Dendritic cell treated with granulocyte-macrophage colony-stimulating factor and Interleukin-4, amounts not matched to agents 40 ng/mL and 50 ng/mL, for 4 days (primary cell): ENCODE measurements around the gene GLP2R.
"Not testable (repeated sequence)": the region's sequence is repeated elsewhere in the genome, so short reads cannot be mapped to it uniquely, and the experiment has no call there.

Experiments used
- H3K27ac Mint-ChIP-seq: one replicate; pipeline ENCODE4 v1.8.0; 2022; ENCODE audit warnings: mild to moderate bottlenecking, mixed read lengths
- H3K27me3 Mint-ChIP-seq: one replicate; pipeline ENCODE4 v1.8.0; 2022; ENCODE audit warnings: mild to moderate bottlenecking, mixed read lengths
- H3K36me3 Mint-ChIP-seq: one replicate; pipeline ENCODE4 v1.8.0; 2022; ENCODE audit warnings: low read depth, mixed read lengths
- H3K4me1 Mint-ChIP-seq: one replicate; pipeline ENCODE4 v1.8.0; 2022; ENCODE audit warnings: low read depth, mixed read lengths
- H3K4me3 Mint-ChIP-seq: one replicate; pipeline ENCODE4 v1.8.0; 2022; ENCODE audit warnings: mild to moderate bottlenecking, moderate library complexity, mixed read lengths
- H3K9me3 Mint-ChIP-seq: one replicate; pipeline ENCODE4 v1.8.0; 2022; ENCODE audit warnings: mixed read lengths
- intact Hi-C: fragments of 100-400 bp; cut with micrococcal nuclease; formaldehyde crosslinking; loops from one replicate; pipeline ENCODE4 v1.15.0; 2022

Gene GLP2R

DNA sequence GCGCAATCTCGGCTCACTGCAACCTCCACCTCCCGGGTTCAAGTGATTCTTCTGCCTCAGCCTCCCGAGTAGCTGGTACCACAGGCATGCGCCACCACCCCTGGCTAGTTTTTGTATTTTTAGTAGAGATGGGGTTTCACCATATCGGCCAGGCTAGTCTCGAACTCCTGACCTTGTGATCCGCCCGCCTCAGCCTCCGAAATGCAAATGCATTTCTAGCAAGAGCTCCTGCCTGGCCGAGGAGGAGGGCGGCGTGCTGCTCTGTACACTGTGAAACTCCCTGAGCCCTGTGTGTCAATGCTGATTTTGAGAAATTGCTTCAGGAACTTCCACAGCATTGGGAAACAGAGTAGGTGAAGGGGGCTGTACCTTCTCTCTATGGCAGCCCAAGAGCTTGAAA is 95.5 kb downstream of the GLP2R start:
- H3K4me3 Mint-ChIP-seq, H3K27me3 Mint-ChIP-seq, H3K27ac Mint-ChIP-seq, H3K4me1 Mint-ChIP-seq, H3K9me3 Mint-ChIP-seq: not testable (repeated sequence)
- intact Hi-C loops, result loop anchor here (10.0 kb wide), 1 partner anchor 694 kb away; no protein-coding TSS in a partner anchor
- peaks cover 92% of the 10 kb centered on the region for H3K36me3 Mint-ChIP-seq

DNA sequence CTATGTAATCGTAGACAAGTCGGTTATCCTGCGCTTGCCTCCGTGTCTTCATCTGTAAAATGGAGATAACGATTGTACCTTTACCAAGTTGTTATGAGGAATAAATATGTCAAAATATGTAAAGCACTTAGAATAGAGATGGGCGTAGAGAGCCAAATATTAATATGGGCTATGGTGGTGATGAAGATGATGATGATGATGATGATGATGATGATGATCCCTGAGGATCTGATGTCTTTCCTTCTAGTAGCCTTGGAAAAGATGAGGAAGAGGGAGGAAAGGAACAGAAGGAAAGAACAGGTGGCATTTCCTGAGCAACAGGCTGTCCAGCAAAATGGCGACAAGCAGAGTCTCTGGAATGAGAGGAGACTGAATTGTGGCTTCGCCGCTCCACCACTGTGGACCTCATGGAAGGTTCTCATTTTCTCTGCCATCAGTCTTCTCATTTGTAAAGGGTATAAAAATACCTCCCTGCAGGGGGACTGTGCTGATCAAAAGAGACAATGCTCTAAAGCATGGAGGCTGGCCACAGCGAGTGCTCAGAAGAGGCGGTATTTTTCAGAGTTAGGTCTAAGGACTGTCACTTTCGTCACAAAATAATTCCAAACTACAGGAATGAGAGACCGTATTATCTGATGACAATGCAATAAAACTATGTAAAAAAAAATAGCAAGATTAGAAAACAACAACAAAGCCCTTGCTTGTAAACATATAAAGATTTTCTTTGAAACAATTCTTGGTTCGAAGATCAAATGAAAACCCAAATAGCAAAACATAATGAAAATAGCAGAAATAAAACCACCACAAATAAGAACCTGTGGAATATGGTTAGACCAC is 96.5 kb downstream of the GLP2R start:
- peaks cover 5% of the 10 kb centered on the region for H3K4me1 Mint-ChIP-seq
- H3K9me3 Mint-ChIP-seq, result no peaks in the 10 kb centered on the region
- intact Hi-C loops, result loop anchor here (10.0 kb wide), 1 partner anchor 693 kb away; no protein-coding TSS in a partner anchor
- peaks cover 92% of the 10 kb centered on the region for H3K36me3 Mint-ChIP-seq
- H3K27ac Mint-ChIP-seq, result no peak overlapping the region
- no peak overlapping the region for H3K4me3 Mint-ChIP-seq
- H3K27me3 Mint-ChIP-seq, result no peaks in the 10 kb centered on the region

DNA sequence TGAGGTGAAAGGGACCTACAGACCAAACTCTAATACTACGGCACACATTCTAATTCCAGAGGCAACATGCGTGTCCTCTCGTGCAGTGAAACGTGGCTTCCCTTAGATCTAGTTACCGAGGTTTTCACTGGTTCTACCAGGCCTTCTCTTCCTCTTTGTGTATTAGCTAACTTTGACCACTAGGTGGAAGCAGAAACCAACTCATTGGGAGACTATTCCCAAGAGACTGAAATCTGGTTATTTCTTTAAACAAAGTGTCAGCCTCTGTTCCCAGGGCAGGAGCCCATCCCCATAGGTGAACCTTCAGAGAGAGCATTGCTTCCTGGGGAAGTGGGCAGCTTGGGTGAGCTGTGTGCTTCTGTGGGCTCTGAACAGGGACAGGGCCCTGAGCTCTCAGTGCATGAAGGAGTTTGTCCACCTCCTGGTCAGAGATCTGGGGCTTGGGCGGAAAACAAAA is 99.0 kb downstream of the GLP2R start:
- Mint-ChIP-seq H3K4me1 (peaks cover 5% of the 10 kb centered on the region), H3K27me3 (no peaks in the 10 kb centered on the region), H3K27ac (no peak overlapping the region), H3K4me3 (no peak overlapping the region), H3K36me3 (peaks cover 81% of the 10 kb centered on the region), H3K9me3 (no peaks in the 10 kb centered on the region)
- intact Hi-C loops, result loop anchor here (10.0 kb wide), 1 partner anchor 690 kb away; no protein-coding TSS in a partner anchor

- intact Hi-C loops, result loop anchor here (10.0 kb wide), 1 partner anchor 689 kb away; no protein-coding TSS in a partner anchor
- no peak overlapping the region for H3K27ac Mint-ChIP-seq
- H3K9me3 Mint-ChIP-seq, result no peaks in the 10 kb centered on the region
- peaks cover 5% of the 10 kb centered on the region for H3K4me1 Mint-ChIP-seq
- no peak overlapping the region for H3K4me3 Mint-ChIP-seq
- H3K27me3 Mint-ChIP-seq, result no peaks in the 10 kb centered on the region
- H3K36me3 Mint-ChIP-seq, result peaks cover 81% of the 10 kb centered on the region
These were observed 99.7 kb downstream of the GLP2R start for GRCh38 chr17:9925457-9925856.

- Mint-ChIP-seq H3K4me1 (peaks cover 5% of the 10 kb centered on the region), H3K27me3 (no peaks in the 10 kb centered on the region), H3K4me3 (no peak overlapping the region), H3K27ac (no peak overlapping the region), H3K36me3 (peaks cover 81% of the 10 kb centered on the region), H3K9me3 (no peaks in the 10 kb centered on the region)
- intact Hi-C loops, result loop anchor here (10.0 kb wide), 1 partner anchor 689 kb away; no protein-coding TSS in a partner anchor
These were observed 100.6 kb downstream of the GLP2R start for GRCh38 chr17:9926150-9926804.

- peaks cover 81% of the 10 kb centered on the region for H3K36me3 Mint-ChIP-seq
- H3K9me3 Mint-ChIP-seq, result no peaks in the 10 kb centered on the region
- no peak overlapping the region for H3K4me3 Mint-ChIP-seq
- intact Hi-C loops, result loop anchor here (10.0 kb wide), 1 partner anchor 686 kb away; no protein-coding TSS in a partner anchor
- no peaks in the 10 kb centered on the region for H3K27me3 Mint-ChIP-seq
- H3K4me1 Mint-ChIP-seq, result peaks cover 5% of the 10 kb centered on the region
- no peak overlapping the region for H3K27ac Mint-ChIP-seq
These were observed 103.0 kb downstream of the GLP2R start for GRCh38 chr17:9928601-9929333.

DNA sequence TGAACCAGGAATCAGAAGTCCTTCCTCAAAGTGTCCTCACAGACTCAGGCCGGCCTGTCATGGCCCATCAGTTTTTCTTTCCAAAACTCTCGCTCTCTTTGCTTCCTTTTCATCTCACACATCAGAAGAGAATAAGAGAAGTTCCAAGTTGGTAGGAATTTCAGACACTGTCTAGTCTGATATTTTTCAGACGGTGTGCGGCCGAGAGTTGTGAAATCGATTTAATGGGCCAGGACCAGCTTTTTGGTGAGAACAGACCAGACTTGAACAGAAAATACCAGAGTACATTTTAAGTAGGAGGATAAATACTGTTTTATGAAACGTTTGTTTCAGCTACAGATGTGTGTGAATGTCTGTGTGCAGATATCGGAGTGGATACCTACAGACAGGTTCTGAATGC is 104.1 kb downstream of the GLP2R start:
- H3K9me3 Mint-ChIP-seq, result no peaks in the 10 kb centered on the region
- H3K4me1 Mint-ChIP-seq, result peaks cover 3% of the 10 kb centered on the region
- no peaks in the 10 kb centered on the region for H3K27me3 Mint-ChIP-seq
- no peak overlapping the region for H3K27ac Mint-ChIP-seq
- H3K4me3 Mint-ChIP-seq, result no peak overlapping the region
- intact Hi-C loops, result loop anchor here (10.0 kb wide), 1 partner anchor 685 kb away; no protein-coding TSS in a partner anchor
- peaks cover 89% of the 10 kb centered on the region for H3K36me3 Mint-ChIP-seq

DNA sequence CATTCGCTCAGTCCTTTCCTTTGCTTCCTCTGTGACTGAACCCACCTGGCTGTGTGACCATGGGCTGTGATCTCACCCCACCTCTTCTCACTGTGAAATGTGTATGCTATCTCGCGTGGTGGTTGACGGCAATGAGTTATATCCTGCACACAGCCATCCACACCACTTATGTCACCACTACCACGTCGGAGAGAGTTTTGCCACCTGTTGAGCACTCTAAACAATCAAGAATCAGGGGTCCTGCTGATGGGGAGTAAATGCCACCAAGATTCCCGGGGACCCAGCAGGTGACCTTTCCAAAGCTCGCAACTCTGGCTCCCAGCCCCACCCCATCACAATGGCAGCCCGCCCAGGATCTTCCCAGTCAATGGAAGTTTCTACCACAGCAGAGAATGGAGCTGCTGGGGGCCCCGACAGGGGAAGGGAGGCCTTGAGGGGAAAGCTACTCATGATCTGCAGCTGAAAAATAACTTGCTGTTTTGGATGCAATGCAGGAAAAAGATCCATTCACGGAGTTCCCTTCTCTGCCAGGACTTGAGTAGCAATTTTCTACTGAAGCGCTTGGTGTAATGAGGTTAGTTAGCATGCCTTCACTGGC is 105.5 kb downstream of the GLP2R start:
- Mint-ChIP-seq H3K9me3 (no peaks in the 10 kb centered on the region), H3K36me3 (peaks cover 86% of the 10 kb centered on the region), H3K4me3 (no peak overlapping the region), H3K27me3 (no peaks in the 10 kb centered on the region), H3K4me1 (peaks cover 10% of the 10 kb centered on the region), H3K27ac (no peak overlapping the region)
- intact Hi-C loops, result no loop called here

GRCh38 chr17:9932491-9932890 is 106.8 kb downstream of the GLP2R start:
- Mint-ChIP-seq H3K9me3 (no peaks in the 10 kb centered on the region), H3K4me3 (no peak overlapping the region), H3K4me1 (peaks cover 22% of the 10 kb centered on the region), H3K36me3 (peaks cover 80% of the 10 kb centered on the region), H3K27me3 (no peaks in the 10 kb centered on the region), H3K27ac (no peak overlapping the region)
- intact Hi-C loops, result no loop called here

GRCh38 chr17:9934331-9934730 is 108.6 kb downstream of the GLP2R start:
- Mint-ChIP-seq H3K9me3 (no peaks in the 10 kb centered on the region), H3K27me3 (no peaks in the 10 kb centered on the region), H3K27ac (no peak overlapping the region), H3K36me3 (peaks cover 89% of the 10 kb centered on the region), H3K4me3 (no peak overlapping the region), H3K4me1 (peaks cover 24% of the 10 kb centered on the region)
- intact Hi-C loops, result no loop called here

- Mint-ChIP-seq H3K27me3 (no peaks in the 10 kb centered on the region), H3K9me3 (peaks cover 7% of the 10 kb centered on the region), H3K4me3 (no peak overlapping the region), H3K27ac (peak overlapping the region; percentile 27), H3K4me1 (peaks cover 24% of the 10 kb centered on the region), H3K36me3 (peaks cover 92% of the 10 kb centered on the region)
- intact Hi-C loops, result no loop called here
These were observed 109.7 kb downstream of the GLP2R start for GRCh38 chr17:9935408-9935807.

DNA sequence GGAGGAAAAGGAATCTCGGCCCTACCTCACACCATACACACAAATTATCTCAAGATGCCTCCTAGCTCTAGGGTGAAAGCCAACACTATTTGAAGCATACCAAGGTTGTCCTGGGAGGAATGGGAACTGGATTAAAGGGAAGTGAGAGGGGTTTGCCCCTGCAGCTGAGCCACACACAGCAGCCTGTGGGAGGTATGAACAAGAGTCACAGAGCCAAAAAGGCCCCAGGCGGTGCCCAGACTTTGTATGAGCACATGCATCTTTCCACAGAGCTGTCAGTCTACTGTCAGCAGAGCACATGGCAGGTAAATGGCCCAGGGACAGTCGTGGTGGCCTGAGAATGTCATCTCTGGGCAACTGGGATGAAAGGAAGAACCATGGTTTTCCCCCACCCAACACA is 110.4 kb downstream of the GLP2R start:
- Mint-ChIP-seq H3K4me3 (no peak overlapping the region), H3K4me1 (peaks cover 24% of the 10 kb centered on the region), H3K36me3 (peaks cover 92% of the 10 kb centered on the region), H3K9me3 (peaks cover 14% of the 10 kb centered on the region), H3K27me3 (no peaks in the 10 kb centered on the region), H3K27ac (peak overlapping the region; percentile 27)
- intact Hi-C loops, result no loop called here

GRCh38 chr17:9937241-9937761 is 111.6 kb downstream of the GLP2R start:
- Mint-ChIP-seq H3K9me3 (peaks cover 19% of the 10 kb centered on the region), H3K27me3 (no peaks in the 10 kb centered on the region), H3K27ac (no peak overlapping the region), H3K4me3 (no peak overlapping the region), H3K36me3 (peaks cover 92% of the 10 kb centered on the region), H3K4me1 (peaks cover 24% of the 10 kb centered on the region)
- intact Hi-C loops, result no loop called here
